ENCODE results near the gene NDC1.

Gene NDC1

DNA sequence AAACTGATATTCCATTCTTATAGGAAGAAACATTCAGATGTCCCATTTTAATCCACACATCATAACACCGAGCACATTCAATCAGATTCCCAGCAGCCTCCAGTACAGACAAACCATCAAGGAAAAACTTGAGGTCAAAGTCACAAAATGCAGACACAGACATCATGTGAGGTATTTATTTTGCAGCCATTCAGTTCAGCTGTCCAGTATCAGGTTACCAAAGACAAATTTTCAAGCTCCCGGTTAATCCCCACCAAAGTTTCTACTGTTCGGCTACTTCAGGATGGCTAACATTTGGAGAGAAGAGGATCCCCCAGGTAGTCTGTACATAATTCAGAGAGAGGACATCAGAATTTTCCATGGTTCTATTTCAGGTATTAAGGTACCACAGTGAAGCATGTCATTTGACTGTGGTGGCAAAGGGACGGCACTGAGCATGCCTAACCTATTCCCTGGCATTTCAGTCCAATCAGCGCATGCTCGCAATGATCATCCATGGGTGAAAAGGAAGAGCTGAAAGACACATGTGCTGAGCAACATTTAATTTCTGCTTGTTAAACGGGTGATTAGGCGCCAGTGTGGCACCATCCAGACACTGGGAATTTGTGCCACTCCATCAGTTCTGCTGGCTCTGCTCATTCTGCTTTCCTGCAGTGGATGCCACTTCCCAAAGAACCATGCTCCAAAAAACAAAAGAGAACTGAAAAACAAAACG is 13.6 kb upstream of the NDC1 start:
- TF ChIP-seq, protein P1, sequence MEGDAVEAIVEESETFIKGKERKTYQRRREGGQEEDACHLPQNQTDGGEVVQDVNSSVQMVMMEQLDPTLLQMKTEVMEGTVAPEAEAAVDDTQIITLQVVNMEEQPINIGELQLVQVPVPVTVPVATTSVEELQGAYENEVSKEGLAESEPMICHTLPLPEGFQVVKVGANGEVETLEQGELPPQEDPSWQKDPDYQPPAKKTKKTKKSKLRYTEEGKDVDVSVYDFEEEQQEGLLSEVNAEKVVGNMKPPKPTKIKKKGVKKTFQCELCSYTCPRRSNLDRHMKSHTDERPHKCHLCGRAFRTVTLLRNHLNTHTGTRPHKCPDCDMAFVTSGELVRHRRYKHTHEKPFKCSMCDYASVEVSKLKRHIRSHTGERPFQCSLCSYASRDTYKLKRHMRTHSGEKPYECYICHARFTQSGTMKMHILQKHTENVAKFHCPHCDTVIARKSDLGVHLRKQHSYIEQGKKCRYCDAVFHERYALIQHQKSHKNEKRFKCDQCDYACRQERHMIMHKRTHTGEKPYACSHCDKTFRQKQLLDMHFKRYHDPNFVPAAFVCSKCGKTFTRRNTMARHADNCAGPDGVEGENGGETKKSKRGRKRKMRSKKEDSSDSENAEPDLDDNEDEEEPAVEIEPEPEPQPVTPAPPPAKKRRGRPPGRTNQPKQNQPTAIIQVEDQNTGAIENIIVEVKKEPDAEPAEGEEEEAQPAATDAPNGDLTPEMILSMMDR (IDR thresholded peaks at IDR 0.05), result no peak
- H3K9me3 Mint-ChIP-seq, result peaks cover 10% of the 10 kb centered on the region

DNA sequence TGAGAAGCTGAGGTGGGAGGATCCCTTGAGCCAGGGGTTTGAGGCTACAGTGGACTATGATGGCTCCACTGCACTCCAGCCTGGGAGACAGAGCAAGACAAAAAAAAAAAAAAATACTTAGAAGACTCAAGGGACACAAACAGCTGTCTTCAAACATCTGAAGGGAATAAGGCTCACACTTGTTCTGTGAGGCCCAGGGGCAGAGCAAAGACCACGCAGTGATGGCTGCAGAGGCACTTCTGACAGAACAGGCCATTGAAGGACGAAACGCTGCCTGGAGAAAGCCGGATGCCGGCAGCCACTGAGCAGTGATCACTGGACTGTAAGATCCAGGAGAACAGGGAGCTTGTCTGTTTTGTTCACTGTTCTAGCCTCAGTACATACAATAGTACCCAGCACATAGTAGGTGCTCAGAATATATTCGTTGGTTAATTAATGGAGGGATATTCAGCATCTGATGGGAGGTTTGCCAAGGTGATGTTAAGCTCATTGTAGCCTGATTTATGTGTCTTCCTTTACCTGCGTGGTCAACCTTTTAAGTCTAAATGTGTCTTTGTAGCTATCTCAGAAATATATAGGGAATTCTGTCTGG is 12.1 kb upstream of the NDC1 start:
- Mint-ChIP-seq H3K27me3 (ENCODE audit: low read depth, poor library complexity) (peaks cover 3% of the 10 kb centered on the region), H3K9me3 (peaks cover 12% of the 10 kb centered on the region), H3K4me3 (no peak overlapping the region), H3K27ac (peak overlapping the region; percentile 66), H3K4me1 (peaks cover 13% of the 10 kb centered on the region), H3K36me3 (ENCODE audit: low read depth) (peaks cover 52% of the 10 kb centered on the region)
- no peak for DNase-seq
- TF ChIP-seq, protein P1 (IDR thresholded peaks at IDR 0.05), result no peak

More for the DNA sequence above, 13.6 kb upstream of the NDC1 start:
- peaks cover 62% of the 10 kb centered on the region for H3K36me3 Mint-ChIP-seq (ENCODE audit: low read depth)
- peaks cover 13% of the 10 kb centered on the region for H3K4me1 Mint-ChIP-seq
- no peak for DNase-seq
- H3K27ac Mint-ChIP-seq, result no peak overlapping the region
- no peak overlapping the region for H3K4me3 Mint-ChIP-seq
- peaks cover 3% of the 10 kb centered on the region for H3K27me3 Mint-ChIP-seq (ENCODE audit: low read depth, poor library complexity)

DNA sequence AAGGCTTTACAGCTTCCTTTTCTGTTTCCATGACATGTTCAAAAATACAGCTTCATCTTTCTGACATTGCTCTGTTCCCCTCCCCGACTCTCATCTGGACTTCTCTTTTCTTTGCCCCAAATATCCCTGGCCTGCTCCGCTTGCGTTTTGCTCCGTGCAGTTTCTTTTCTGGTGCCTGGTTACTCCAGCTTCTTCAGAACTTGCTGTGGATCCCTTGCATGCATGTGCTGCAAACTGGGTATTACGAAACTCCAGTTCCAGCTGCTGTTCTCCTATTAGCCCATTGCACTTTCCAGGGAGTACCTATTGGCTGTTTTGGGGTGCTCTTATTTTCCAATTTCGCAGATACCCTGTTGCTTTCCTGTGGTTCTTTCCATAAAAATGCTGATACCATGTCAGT is 9.9 kb upstream of the NDC1 start:
- H3K4me1 Mint-ChIP-seq, result peaks cover 13% of the 10 kb centered on the region
- DNase-seq, result no peak
- TF ChIP-seq, protein P1 (IDR thresholded peaks at IDR 0.05), result no peak
- H3K27ac Mint-ChIP-seq, result no peak overlapping the region
- H3K9me3 Mint-ChIP-seq, result peaks cover 25% of the 10 kb centered on the region
- H3K27me3 Mint-ChIP-seq (ENCODE audit: low read depth, poor library complexity), result peaks cover 3% of the 10 kb centered on the region
- no peak overlapping the region for H3K4me3 Mint-ChIP-seq
- peaks cover 42% of the 10 kb centered on the region for H3K36me3 Mint-ChIP-seq (ENCODE audit: low read depth)

DNA sequence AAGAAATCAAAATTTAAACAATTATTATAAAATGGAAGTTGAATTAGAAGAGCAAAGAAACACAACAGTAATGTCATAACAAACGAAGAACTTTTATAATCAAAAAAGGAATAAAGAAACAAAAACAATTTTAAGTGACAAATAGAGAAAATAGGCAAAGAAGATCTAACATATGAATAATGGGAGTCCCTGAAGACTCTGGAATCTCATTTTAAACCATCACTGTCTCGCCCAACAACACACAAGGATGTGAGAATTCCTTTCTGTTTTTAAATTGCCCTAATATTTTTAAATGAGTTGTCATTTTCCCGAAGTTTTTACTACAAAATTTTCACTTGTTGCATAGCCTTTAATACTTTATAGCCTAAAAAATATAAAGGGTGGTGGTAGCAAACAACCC is 4.3 kb upstream of the NDC1 start:
- Mint-ChIP-seq H3K27ac (no peak overlapping the region), H3K4me1 (peaks cover 5% of the 10 kb centered on the region), H3K27me3 (ENCODE audit: low read depth, poor library complexity) (peaks cover 10% of the 10 kb centered on the region), H3K4me3 (no peak overlapping the region), H3K9me3 (peaks cover 43% of the 10 kb centered on the region), H3K36me3 (ENCODE audit: low read depth) (peaks cover 4% of the 10 kb centered on the region)
- TF ChIP-seq, protein P1 (IDR thresholded peaks at IDR 0.05), result no peak
- DNase-seq, result no peak

DNA sequence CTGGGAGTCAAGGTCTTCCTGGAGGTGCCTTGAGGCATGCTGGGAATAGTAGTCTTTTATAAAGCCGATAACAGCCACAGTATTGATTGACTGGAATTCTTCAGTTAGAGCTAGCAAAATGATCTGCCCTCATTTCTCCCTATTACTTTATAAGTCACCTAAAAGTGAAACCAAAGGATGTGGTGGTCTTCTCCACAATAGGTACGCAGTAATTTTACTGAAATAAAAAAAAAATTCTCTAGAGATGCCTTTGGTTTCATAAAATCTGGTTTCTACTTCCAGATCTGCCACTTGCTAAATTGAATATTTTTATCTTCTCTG is 518 bp upstream of the NDC1 start:
- Mint-ChIP-seq H3K9me3 (peaks cover 31% of the 10 kb centered on the region), H3K4me3 (peak overlapping the region; percentile 99), H3K27me3 (ENCODE audit: low read depth, poor library complexity) (peaks cover 10% of the 10 kb centered on the region), H3K4me1 (peaks cover 20% of the 10 kb centered on the region), H3K27ac (no peak overlapping the region), H3K36me3 (ENCODE audit: low read depth) (peaks cover 28% of the 10 kb centered on the region)
- DNase-seq, result no peak
- TF ChIP-seq, protein P1 (IDR thresholded peaks at IDR 0.05), result no peak

DNA sequence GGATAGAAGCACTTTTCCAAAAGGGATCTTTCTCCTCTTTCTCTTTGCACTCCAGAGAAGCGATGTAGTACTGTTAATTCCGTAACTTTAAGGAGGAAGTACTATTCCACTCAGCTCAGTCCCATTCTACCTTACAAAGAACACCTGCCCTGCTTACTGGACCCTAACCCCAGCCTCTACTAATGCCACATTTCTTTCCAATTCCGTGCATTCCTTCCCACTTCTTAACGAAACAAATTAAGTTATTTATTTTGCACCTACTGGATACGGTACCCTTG is 511 bp downstream of the NDC1 start:
- H3K9me3 Mint-ChIP-seq, result peaks cover 24% of the 10 kb centered on the region
- peak overlapping the region; percentile 99 for H3K4me3 Mint-ChIP-seq
- DNase-seq, result no peak
- peaks cover 7% of the 10 kb centered on the region for H3K27me3 Mint-ChIP-seq (ENCODE audit: low read depth, poor library complexity)
- peak overlapping the region; percentile 56 for H3K27ac Mint-ChIP-seq
- TF ChIP-seq, protein P1 (IDR thresholded peaks at IDR 0.05), result no peak
- H3K4me1 Mint-ChIP-seq, result peaks cover 20% of the 10 kb centered on the region
- H3K36me3 Mint-ChIP-seq (ENCODE audit: low read depth), result peaks cover 35% of the 10 kb centered on the region
